Tibial artery (tissue), 4 donors: ENCODE data around the gene SH3GL1.

Experiments used
- DNase-seq, 2 donors: peaks; one replicate each; pipeline ENCODE4 v3.0.0-alpha.2; 2019
- H3K27ac ChIP-seq, 2 donors: fragments of 200-600 bp; sonication (generic) in 1 of 2; 1 replicate in 1 of 2; 2 replicates in 1 of 2; pipeline ENCODE4 v1.5.1; 2018 to 2019; ENCODE audit warnings: mild to moderate bottlenecking in 1 of 2
- H3K27me3 ChIP-seq, 2 donors: fragments of 200-600 bp; sonication (generic) in 1 of 2; one replicate each; pipeline versions ENCODE4 v1.5.1 to v1.6.0; 2016 to 2019
- H3K36me3 ChIP-seq, 3 donors: fragments of 200-600 bp; sonication (generic) in 2 of 3; one replicate each; pipeline ENCODE4 v1.5.1; 2016 to 2019; ENCODE audit warnings: mild to moderate bottlenecking in 2 of 3
- H3K4me1 ChIP-seq, 4 donors: fragments of 200-600 bp; sonication (generic) in 2 of 4; 1 replicate in 3 of 4; 2 replicates in 1 of 4; pipeline ENCODE4 v1.5.1; 2016 to 2019
- H3K4me3 ChIP-seq, 2 donors: fragments of 200-600 bp; sonication (generic) in 1 of 2; 1 replicate in 1 of 2; 2 replicates in 1 of 2; pipeline ENCODE4 v1.5.1; 2018 to 2019; ENCODE audit warnings: mild to moderate bottlenecking in 2 of 2
- H3K9me3 ChIP-seq, 3 donors: fragments of 200-600 bp; sonication (generic) in 1 of 3; one replicate each; pipeline ENCODE4 v1.5.1; 2016 to 2019
- intact Hi-C: fragments of 100-400 bp; cut with DNase I; formaldehyde crosslinking; loops from one replicate; pipeline ENCODE4 v1.15.0; 2023; ENCODE audit warnings: low total_unique reads
- TF ChIP-seq, protein P1 (sequence below), 2 experiments: fragments of 200-600 bp in 1 of 2; fragments of 450-650 bp in 1 of 2; IDR thresholded peaks; one replicate each; pipeline ENCODE4 v1.5.1; 2017 to 2019; ENCODE audit warnings: antibody characterized with exemption in 2 of 2, mild to moderate bottlenecking in 1 of 2, moderate library complexity in 1 of 2

The SH3GL1 gene

GRCh38 chr19:4362101-4362828 is 38.1 kb downstream of the SH3GL1 start:
- Histone ChIP-seq H3K27me3 (no peaks in the 10 kb centered on the region), H3K9me3 (no peaks in the 10 kb centered on the region), H3K27ac (no peak overlapping the region), H3K4me3 (no peak overlapping the region), H3K36me3 (peaks cover 67 to 98% (median 83%) of the 10 kb centered on the region in 3 donors), H3K4me1 (no peaks in the 10 kb centered on the region)
- intact Hi-C loops: no loop called here
- TF ChIP-seq, protein P1, sequence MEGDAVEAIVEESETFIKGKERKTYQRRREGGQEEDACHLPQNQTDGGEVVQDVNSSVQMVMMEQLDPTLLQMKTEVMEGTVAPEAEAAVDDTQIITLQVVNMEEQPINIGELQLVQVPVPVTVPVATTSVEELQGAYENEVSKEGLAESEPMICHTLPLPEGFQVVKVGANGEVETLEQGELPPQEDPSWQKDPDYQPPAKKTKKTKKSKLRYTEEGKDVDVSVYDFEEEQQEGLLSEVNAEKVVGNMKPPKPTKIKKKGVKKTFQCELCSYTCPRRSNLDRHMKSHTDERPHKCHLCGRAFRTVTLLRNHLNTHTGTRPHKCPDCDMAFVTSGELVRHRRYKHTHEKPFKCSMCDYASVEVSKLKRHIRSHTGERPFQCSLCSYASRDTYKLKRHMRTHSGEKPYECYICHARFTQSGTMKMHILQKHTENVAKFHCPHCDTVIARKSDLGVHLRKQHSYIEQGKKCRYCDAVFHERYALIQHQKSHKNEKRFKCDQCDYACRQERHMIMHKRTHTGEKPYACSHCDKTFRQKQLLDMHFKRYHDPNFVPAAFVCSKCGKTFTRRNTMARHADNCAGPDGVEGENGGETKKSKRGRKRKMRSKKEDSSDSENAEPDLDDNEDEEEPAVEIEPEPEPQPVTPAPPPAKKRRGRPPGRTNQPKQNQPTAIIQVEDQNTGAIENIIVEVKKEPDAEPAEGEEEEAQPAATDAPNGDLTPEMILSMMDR (IDR thresholded peaks at IDR 0.05): no peak
- DNase-seq: peak in 1 of 2 donors; percentile 63

- intact Hi-C loops: no loop called here
- no peak overlapping the region for H3K27ac ChIP-seq
- peak in 1 of 2 donors; percentile 67 for DNase-seq
- peaks cover 64 to 99% (median 74%) of the 10 kb centered on the region in 3 donors for H3K36me3 ChIP-seq
- H3K27me3 ChIP-seq: no peaks in the 10 kb centered on the region
- no peaks in the 10 kb centered on the region for H3K9me3 ChIP-seq
- TF ChIP-seq, protein P1 (IDR thresholded peaks at IDR 0.05): no peak
- H3K4me3 ChIP-seq: no peak overlapping the region
- no peaks in the 10 kb centered on the region for H3K4me1 ChIP-seq
These were observed 38.9 kb downstream of the SH3GL1 start for GRCh38 chr19:4361152-4362046.

DNA sequence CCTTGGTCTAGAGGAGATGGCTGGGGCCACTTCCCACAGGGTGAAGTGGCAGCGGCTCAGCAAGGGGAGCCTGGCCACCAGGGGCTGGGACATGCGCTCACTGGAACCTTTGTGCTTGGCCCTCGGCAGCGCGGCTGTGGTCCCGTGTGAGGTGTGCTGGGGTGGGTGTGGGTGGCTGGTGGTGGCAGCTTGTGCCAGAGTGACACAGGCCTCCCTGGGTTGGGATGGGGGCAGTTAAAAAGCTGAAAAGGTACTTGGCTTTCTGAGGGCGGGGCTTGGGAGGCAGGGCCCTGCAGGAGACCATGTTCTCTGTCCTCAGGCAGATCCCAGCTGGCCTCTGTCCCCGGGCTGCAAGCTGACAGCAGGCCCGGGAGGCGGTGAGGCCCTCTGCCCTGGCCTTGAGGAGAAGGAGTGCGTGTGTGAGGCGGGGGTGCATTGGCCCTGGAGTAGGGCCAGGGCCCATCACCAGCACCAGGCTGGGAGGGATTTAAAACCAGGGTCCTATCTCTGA is 39.7 kb downstream of the SH3GL1 start:
- intact Hi-C loops: no loop called here
- Histone ChIP-seq H3K9me3 (no peaks in the 10 kb centered on the region), H3K4me1 (no peaks in the 10 kb centered on the region), H3K36me3 (peaks cover 57 to 99% (median 67%) of the 10 kb centered on the region in 3 donors), H3K27ac (no peak overlapping the region), H3K27me3 (no peaks in the 10 kb centered on the region), H3K4me3 (no peak overlapping the region)
- peak in 1 of 2 donors; percentile 66 for DNase-seq
- TF ChIP-seq, protein P1 (IDR thresholded peaks at IDR 0.05): no peak

DNA sequence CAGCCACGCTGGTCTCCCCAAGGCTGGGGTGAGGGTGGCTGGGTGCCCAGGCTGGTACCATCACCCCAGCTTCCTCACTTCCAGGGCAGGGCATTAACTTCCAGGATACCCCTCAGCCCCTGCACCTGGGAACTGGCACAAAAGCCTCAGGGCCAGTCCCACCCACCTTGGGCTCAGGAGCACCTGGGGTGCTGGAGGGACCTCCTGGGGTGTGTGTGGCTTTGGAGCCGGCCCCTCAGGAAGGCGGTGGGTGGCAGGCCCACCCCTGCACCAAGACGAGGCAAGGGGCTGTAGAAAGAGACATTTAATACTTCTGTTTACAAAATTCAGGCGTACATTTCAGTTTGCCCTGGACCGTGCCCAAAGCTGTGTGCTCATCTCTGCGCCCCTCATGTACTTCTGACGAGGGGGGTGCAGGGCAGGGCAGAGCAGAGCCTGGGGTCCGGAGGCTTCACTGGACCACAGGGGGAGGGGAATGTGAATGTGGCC is 40.2 kb downstream of the SH3GL1 start:
- TF ChIP-seq, protein P1 (IDR thresholded peaks at IDR 0.05): no peak
- Histone ChIP-seq H3K36me3 (peaks cover 52 to 97% (median 61%) of the 10 kb centered on the region in 3 donors), H3K4me3 (no peak overlapping the region), H3K4me1 (no peaks in the 10 kb centered on the region), H3K9me3 (no peaks in the 10 kb centered on the region), H3K27me3 (no peaks in the 10 kb centered on the region), H3K27ac (no peak overlapping the region)
- intact Hi-C loops: no loop called here
- DNase-seq: peak in 1 of 2 donors; percentile 61

- peaks cover 49 to 97% (median 58%) of the 10 kb centered on the region in 3 donors for H3K36me3 ChIP-seq
- intact Hi-C loops: no loop called here
- H3K4me3 ChIP-seq: no peak overlapping the region
- no peaks in the 10 kb centered on the region for H3K27me3 ChIP-seq
- peak in 1 of 2 donors; percentile 63 for DNase-seq
- TF ChIP-seq, protein P1 (IDR thresholded peaks at IDR 0.05): no peak
- no peaks in the 10 kb centered on the region for H3K9me3 ChIP-seq
- H3K4me1 ChIP-seq: no peaks in the 10 kb centered on the region
- H3K27ac ChIP-seq: no peak overlapping the region
These were observed 40.7 kb downstream of the SH3GL1 start for GRCh38 chr19:4359627-4360000.
